ENCODE measurements around the gene MKLN1. TPM values are rescaled to one million over a fixed set of nuclear protein-coding genes. Genes with fewer than 3 reads are reported as not detected.

Gene MKLN1
- total RNA-seq, 1 experiment from 2014 or later: 34.3 TPM

- WGBS (ENCODE audit: extremely low coverage, insufficient read length, low lambda C conversion rate): no CpG with 5 or more reads among the region's 12 CpGs
Measured at GRCh38 chr7:131537571-131537978, 209.9 kb downstream of the MKLN1 start.

More at GRCh38 chr7:131537571-131537978, 209.9 kb downstream of the MKLN1 start:
- H3T11ph ChIP-seq (ENCODE audit: low read length): no peak overlapping the region
- H2BK12ac ChIP-seq (ENCODE audit: insufficient read length, low read depth, low read length): no peak overlapping the region
- peaks cover 5% of the 10 kb centered on the region for H4K20me1 ChIP-seq (ENCODE audit: control insufficient read depth, insufficient read depth, insufficient read length)
- H3K79me2 ChIP-seq (ENCODE audit: insufficient read depth, low read length): peaks cover 98% of the 10 kb centered on the region
- no peaks in the 10 kb centered on the region for H3K9me3 ChIP-seq (ENCODE audit: control insufficient read depth, low read depth, low read length)
- Mint-ChIP-seq H3K4me1 (peaks cover 68 to 92% of the 10 kb centered on the region in 2 experiments), H3K27ac (peak overlapping the region in 2 of 3 experiments; percentile 92 to 93; a peak in 3 of 7 replicates), H3K27me3 (ENCODE audit: low read depth) (no peaks in the 10 kb centered on the region), H3K4me3 (no peak overlapping the region), H3K9me3 (no peaks in the 10 kb centered on the region), H3K36me3 (ENCODE audit: insufficient read depth in 1 of 3, low read depth in 3 of 3) (peaks cover 63 to 89% (median 89%) of the 10 kb centered on the region in 3 experiments; a peak in 6 of 7 replicates)
- no peaks in the 10 kb centered on the region for H3K79me1 ChIP-seq (ENCODE audit: insufficient read depth, low read depth, low read length, poor library complexity, severe bottlenecking)
- H2BK5ac ChIP-seq (ENCODE audit: insufficient read length, low read length): no peak overlapping the region
- no peak overlapping the region for H2AFZ ChIP-seq (ENCODE audit: low read length)
- no peak overlapping the region for H4K5ac ChIP-seq (ENCODE audit: insufficient read length, low read depth, low read length)
- no peaks in the 10 kb centered on the region for H3K27me3 ChIP-seq (ENCODE audit: insufficient read depth, low read length)
- H3K4me1 ChIP-seq (ENCODE audit: insufficient read depth, low read length): peaks cover 16% of the 10 kb centered on the region; the same call in 1 of the 2 replicates
- no peak for DNase-seq
- no peak overlapping the region for H3K56ac ChIP-seq (ENCODE audit: insufficient read length, low read depth, low read length)
- no peak overlapping the region for H3K4me2 ChIP-seq (ENCODE audit: insufficient read depth, insufficient read length, low read length)
- no peak overlapping the region for H2BK120ac ChIP-seq (ENCODE audit: low read depth, low read length, poor library complexity, severe bottlenecking)
- no peaks in the 10 kb centered on the region for H3K23me2 ChIP-seq (ENCODE audit: insufficient read length, low read depth, low read length, poor library complexity, severe bottlenecking)
- H2AK5ac ChIP-seq (ENCODE audit: insufficient read length, low read length): no peak overlapping the region
- no peak overlapping the region for H4K8ac ChIP-seq (replicated peaks; ENCODE audit: insufficient read length, low read depth, low read length)
- H3K27ac ChIP-seq (ENCODE audit: insufficient read length, low read depth, low read length): no peak overlapping the region
- no peak overlapping the region for H3K18ac ChIP-seq (ENCODE audit: insufficient read length, low read depth, low read length)
- no peak for TF ChIP-seq CTCF (conservative IDR thresholded peaks at IDR 0.05)
- no peak overlapping the region; the same call in 1 of the 2 replicates for H3K14ac ChIP-seq (ENCODE audit: insufficient read depth, low read length)
- H3K4ac ChIP-seq (ENCODE audit: low read depth, low read length): no peak overlapping the region
- no peak overlapping the region for H4K91ac ChIP-seq (ENCODE audit: insufficient read length, low read depth, low read length)
- H2BK15ac ChIP-seq (ENCODE audit: low read depth, low read length): no peak overlapping the region
- no peak overlapping the region for H2BK20ac ChIP-seq (ENCODE audit: low read depth, low read length, poor library complexity, severe bottlenecking)
- no peak overlapping the region for H3K9ac ChIP-seq (ENCODE audit: extremely low read depth, insufficient read length, low read length)
- no peak overlapping the region for H3K23ac ChIP-seq (ENCODE audit: insufficient read length, low read depth, low read length)
